Skeletal muscle tissue (tissue), 4 donors: ENCODE measurements around the gene RFNG. TPM values are rescaled to one million over a fixed set of nuclear protein-coding genes. Genes with fewer than 3 reads are reported as not detected.
A peak's percentile ranks its signal among the peaks of the same experiment; 100 is the strongest.

Experiments
- H3K27ac ChIP-seq: one replicate; pipeline ENCODE4 v1.7.0; 2013; ENCODE audit warnings: mild to moderate bottlenecking, low read depth, low read length, inconsistent platforms
- H3K27me3 ChIP-seq, 3 donors: one replicate each; pipeline ENCODE4 v1.7.0; 2013; ENCODE audit warnings: low read length in 3 of 3; ENCODE audit not compliant: control insufficient read depth in 3 of 3, insufficient read depth in 3 of 3
- H3K36me3 ChIP-seq, 3 donors: one replicate each; pipeline ENCODE4 v1.7.0; 2013; ENCODE audit warnings: low read length in 3 of 3; ENCODE audit not compliant: control insufficient read depth in 3 of 3, insufficient read depth in 3 of 3
- H3K4me1 ChIP-seq, 3 donors: one replicate each; pipeline ENCODE4 v1.7.0; 2013; ENCODE audit warnings: low read length in 3 of 3, mild to moderate bottlenecking in 3 of 3; ENCODE audit not compliant: control insufficient read depth in 3 of 3, insufficient read depth in 3 of 3
- H3K4me3 ChIP-seq, 3 donors: one replicate each; pipeline ENCODE4 v1.7.0; 2013; ENCODE audit warnings: low read length in 3 of 3
- H3K9ac ChIP-seq, 3 donors: one replicate each; pipeline ENCODE4 v1.7.0; 2013; ENCODE audit warnings: low read length in 3 of 3, mild to moderate bottlenecking in 3 of 3, moderate library complexity in 2 of 3, low read depth in 1 of 3
- H3K9me3 ChIP-seq, 3 donors: one replicate each; pipeline ENCODE4 v1.7.0; 2013; ENCODE audit warnings: low read length in 3 of 3; ENCODE audit not compliant: control insufficient read depth in 3 of 3
- total RNA-seq: library from RNA; depleted of rRNA; stranded (reverse); fragments of >200 nt; gene quantifications from one replicate; pipeline ENCODE4 v1.2.3, GENCODE V29; 2014
- donor health status: Osteomylitis.

The RFNG gene
- total RNA-seq, 1 donor from 2014 or later: 16.7 TPM

- Histone ChIP-seq H3K4me3 (peak overlapping the region; percentile 62 to 87 (median 83)), H3K27ac (peak overlapping the region; percentile 47), H3K36me3 (peaks cover 41 to 54% (median 44%) of the 10 kb centered on the region in 3 donors), H3K9me3 (no peaks in the 10 kb centered on the region), H3K9ac (peak overlapping the region; percentile 63 to 88 (median 81)), H3K27me3 (no peaks in the 10 kb centered on the region), H3K4me1 (peaks cover 25 to 35% (median 26%) of the 10 kb centered on the region in 3 donors)
Observed at GRCh38 chr17:82050761-82051641, 610 bp downstream of the RFNG start.

- Histone ChIP-seq H3K36me3 (peaks cover 35 to 49% (median 37%) of the 10 kb centered on the region in 3 donors), H3K27me3 (no peaks in the 10 kb centered on the region), H3K9ac (peak overlapping the region; percentile 63 to 88 (median 81)), H3K4me3 (peak overlapping the region; percentile 62 to 87 (median 83)), H3K9me3 (no peaks in the 10 kb centered on the region), H3K4me1 (peaks cover 25 to 35% (median 26%) of the 10 kb centered on the region in 3 donors), H3K27ac (no peak overlapping the region)
Observed at GRCh38 chr17:82050152-82050760, 1.4 kb downstream of the RFNG start.

GRCh38 chr17:82049521-82049971 lies 2.1 kb downstream of the RFNG start:
- no peak overlapping the region for H3K27ac ChIP-seq
- H3K27me3 ChIP-seq: no peaks in the 10 kb centered on the region
- no peak overlapping the region for H3K4me3 ChIP-seq
- H3K9me3 ChIP-seq: no peaks in the 10 kb centered on the region
- H3K9ac ChIP-seq: no peak overlapping the region
- peaks cover 28 to 41% (median 29%) of the 10 kb centered on the region in 3 donors for H3K36me3 ChIP-seq
- H3K4me1 ChIP-seq: peaks cover 25 to 35% (median 26%) of the 10 kb centered on the region in 3 donors

- Histone ChIP-seq H3K4me3 (no peak overlapping the region), H3K4me1 (peaks cover 25 to 35% (median 26%) of the 10 kb centered on the region in 3 donors), H3K27me3 (no peaks in the 10 kb centered on the region), H3K36me3 (peaks cover 25 to 37% (median 26%) of the 10 kb centered on the region in 3 donors), H3K9ac (no peak overlapping the region), H3K9me3 (no peaks in the 10 kb centered on the region), H3K27ac (no peak overlapping the region)
Observed at GRCh38 chr17:82049106-82049505, 2.5 kb downstream of the RFNG start.

DNA sequence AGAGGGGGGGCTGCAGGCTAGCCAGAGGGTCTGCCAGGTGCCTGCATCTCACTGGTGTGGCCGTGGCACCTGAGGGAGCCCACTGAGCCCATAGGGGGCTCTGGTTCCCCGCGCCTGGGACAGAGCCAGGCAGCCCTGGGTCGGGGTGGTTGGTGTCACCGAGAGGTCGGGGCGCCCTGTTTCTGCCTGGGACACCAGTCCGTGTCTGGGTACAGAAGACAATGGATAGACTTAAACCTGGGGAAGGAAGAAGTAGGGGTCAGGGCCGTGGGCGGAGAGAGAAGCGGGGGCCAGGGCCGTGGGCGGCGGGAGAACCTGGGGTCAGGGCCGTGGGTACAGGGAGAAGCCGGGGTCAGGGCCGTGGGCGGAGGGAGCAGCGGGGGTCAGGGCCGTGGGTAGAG lies 3.0 kb downstream of the RFNG start:
- H3K27ac ChIP-seq: no peak overlapping the region
- H3K9ac ChIP-seq: no peak overlapping the region
- no peaks in the 10 kb centered on the region for H3K9me3 ChIP-seq
- no peak overlapping the region for H3K4me3 ChIP-seq
- peaks cover 19 to 32% (median 21%) of the 10 kb centered on the region in 3 donors for H3K36me3 ChIP-seq
- no peaks in the 10 kb centered on the region for H3K27me3 ChIP-seq
- peaks cover 21 to 30% (median 23%) of the 10 kb centered on the region in 3 donors for H3K4me1 ChIP-seq

- H3K9me3 ChIP-seq: no peaks in the 10 kb centered on the region
- peaks cover 16 to 25% (median 18%) of the 10 kb centered on the region in 3 donors for H3K4me1 ChIP-seq
- no peak overlapping the region for H3K27ac ChIP-seq
- no peak overlapping the region for H3K4me3 ChIP-seq
- peaks cover 19 to 29% (median 21%) of the 10 kb centered on the region in 3 donors for H3K36me3 ChIP-seq
- no peak overlapping the region for H3K9ac ChIP-seq
- no peaks in the 10 kb centered on the region for H3K27me3 ChIP-seq
Observed at GRCh38 chr17:82047914-82048570, 3.6 kb downstream of the RFNG start.

GRCh38 chr17:82047379-82047778 lies 4.2 kb downstream of the RFNG start:
- Histone ChIP-seq H3K4me3 (no peak overlapping the region), H3K27ac (no peak overlapping the region)

GRCh38 chr17:82046903-82047302 lies 4.7 kb downstream of the RFNG start:
- Histone ChIP-seq H3K9ac (peak overlapping the region in 1 of 3 donors; percentile 8), H3K27me3 (no peaks in the 10 kb centered on the region), H3K4me1 (peaks cover 9 to 14% (median 9%) of the 10 kb centered on the region in 3 donors), H3K36me3 (peaks cover 19 to 29% (median 21%) of the 10 kb centered on the region in 3 donors), H3K27ac (no peak overlapping the region), H3K4me3 (no peak overlapping the region), H3K9me3 (no peaks in the 10 kb centered on the region)

More at GRCh38 chr17:82047379-82047778, 4.2 kb downstream of the RFNG start:
- Histone ChIP-seq H3K4me1 (peaks cover 9 to 18% (median 12%) of the 10 kb centered on the region in 3 donors), H3K36me3 (peaks cover 19 to 29% (median 21%) of the 10 kb centered on the region in 3 donors), H3K9ac (no peak overlapping the region), H3K27me3 (no peaks in the 10 kb centered on the region), H3K9me3 (no peaks in the 10 kb centered on the region)

GRCh38 chr17:82045936-82046484 lies 5.6 kb downstream of the RFNG start:
- Histone ChIP-seq H3K4me1 (peaks cover 9 to 13% (median 9%) of the 10 kb centered on the region in 3 donors), H3K27me3 (no peaks in the 10 kb centered on the region), H3K9me3 (no peaks in the 10 kb centered on the region), H3K36me3 (peaks cover 19 to 29% (median 21%) of the 10 kb centered on the region in 3 donors), H3K4me3 (no peak overlapping the region), H3K9ac (no peak overlapping the region), H3K27ac (no peak overlapping the region)
